Measurements from ENCODE around the gene ATP8B1.
"Not testable (repeated sequence)": the region's sequence is repeated elsewhere in the genome, so short reads cannot be mapped to it uniquely, and the experiment has no call there.

The ATP8B1 gene

GRCh38 chr18:57738078-57738477 is 65.0 kb downstream of the ATP8B1 start:
- in situ Hi-C loops (cut with MboI; ENCODE audit: low pct_unique_long_range_greater_than_20kb, low sequenced_read_pairs, unreplicated experiment), result no loop called here
- TF ChIP-seq, protein P1, sequence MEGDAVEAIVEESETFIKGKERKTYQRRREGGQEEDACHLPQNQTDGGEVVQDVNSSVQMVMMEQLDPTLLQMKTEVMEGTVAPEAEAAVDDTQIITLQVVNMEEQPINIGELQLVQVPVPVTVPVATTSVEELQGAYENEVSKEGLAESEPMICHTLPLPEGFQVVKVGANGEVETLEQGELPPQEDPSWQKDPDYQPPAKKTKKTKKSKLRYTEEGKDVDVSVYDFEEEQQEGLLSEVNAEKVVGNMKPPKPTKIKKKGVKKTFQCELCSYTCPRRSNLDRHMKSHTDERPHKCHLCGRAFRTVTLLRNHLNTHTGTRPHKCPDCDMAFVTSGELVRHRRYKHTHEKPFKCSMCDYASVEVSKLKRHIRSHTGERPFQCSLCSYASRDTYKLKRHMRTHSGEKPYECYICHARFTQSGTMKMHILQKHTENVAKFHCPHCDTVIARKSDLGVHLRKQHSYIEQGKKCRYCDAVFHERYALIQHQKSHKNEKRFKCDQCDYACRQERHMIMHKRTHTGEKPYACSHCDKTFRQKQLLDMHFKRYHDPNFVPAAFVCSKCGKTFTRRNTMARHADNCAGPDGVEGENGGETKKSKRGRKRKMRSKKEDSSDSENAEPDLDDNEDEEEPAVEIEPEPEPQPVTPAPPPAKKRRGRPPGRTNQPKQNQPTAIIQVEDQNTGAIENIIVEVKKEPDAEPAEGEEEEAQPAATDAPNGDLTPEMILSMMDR (IDR thresholded peaks at IDR 0.05; ENCODE audit: extremely low read depth, insufficient read depth, missing control alignments), result no peak
- no peak for DNase-seq (ENCODE audit: low spot score)

- TF ChIP-seq, protein P1 (IDR thresholded peaks at IDR 0.05; ENCODE audit: extremely low read depth, insufficient read depth, missing control alignments), result no peak
- in situ Hi-C loops (cut with MboI; ENCODE audit: low pct_unique_long_range_greater_than_20kb, low sequenced_read_pairs, unreplicated experiment), result no loop called here
Observed at GRCh38 chr18:57737400-57738060, 65.6 kb downstream of the ATP8B1 start.

GRCh38 chr18:57735042-57735441 is 68.1 kb downstream of the ATP8B1 start:
- DNase-seq (ENCODE audit: low spot score); in situ Hi-C loops (cut with MboI; ENCODE audit: low pct_unique_long_range_greater_than_20kb, low sequenced_read_pairs, unreplicated experiment): not testable (repeated sequence)

More at GRCh38 chr18:57737400-57738060, 65.6 kb downstream of the ATP8B1 start:
- DNase-seq (ENCODE audit: low spot score), result no peak

DNA sequence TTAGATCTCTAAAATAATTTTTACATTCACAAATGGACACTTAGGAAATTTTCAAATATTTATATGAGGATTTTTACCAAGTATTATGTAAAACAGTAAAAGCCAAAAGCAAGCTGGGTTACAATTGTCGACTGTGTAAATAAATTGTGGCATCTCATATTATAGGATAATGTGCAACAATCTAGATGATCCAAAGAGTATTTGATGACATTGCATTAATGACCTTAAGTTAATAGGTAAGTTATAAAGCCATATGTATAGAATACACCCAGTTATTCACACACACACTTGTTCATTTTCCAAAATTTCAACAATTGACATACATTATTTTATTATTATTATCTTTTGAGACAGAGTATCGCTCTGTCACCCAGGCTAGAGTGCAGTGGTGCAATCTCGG is 69.3 kb downstream of the ATP8B1 start:
- no peak for DNase-seq (ENCODE audit: low spot score)
- in situ Hi-C loops (cut with MboI; ENCODE audit: low pct_unique_long_range_greater_than_20kb, low sequenced_read_pairs, unreplicated experiment), result no loop called here
- TF ChIP-seq, protein P1 (IDR thresholded peaks at IDR 0.05; ENCODE audit: extremely low read depth, insufficient read depth, missing control alignments), result no peak

DNA sequence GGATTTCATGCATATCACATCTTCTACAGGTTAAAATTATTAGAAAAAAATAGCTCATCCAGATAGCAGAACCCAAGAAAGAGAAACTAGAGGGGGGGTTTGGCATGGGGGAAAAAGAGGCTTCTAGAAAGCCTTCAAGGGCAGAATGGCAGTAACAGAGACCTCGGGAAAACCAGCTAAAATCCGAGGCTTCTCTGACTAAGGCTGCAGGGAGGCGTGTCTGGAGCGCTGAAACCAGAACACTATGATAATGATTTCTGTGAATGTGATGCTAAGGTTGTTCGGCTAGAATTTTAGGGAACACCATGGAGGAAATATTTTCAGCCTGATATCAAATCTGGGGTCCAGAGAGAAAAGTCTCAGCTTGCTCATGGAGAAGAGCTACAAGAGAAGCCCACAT is 73.0 kb downstream of the ATP8B1 start:
- no peak for DNase-seq (ENCODE audit: low spot score)
- TF ChIP-seq, protein P1 (IDR thresholded peaks at IDR 0.05; ENCODE audit: extremely low read depth, insufficient read depth, missing control alignments), result no peak
- in situ Hi-C loops (cut with MboI; ENCODE audit: low pct_unique_long_range_greater_than_20kb, low sequenced_read_pairs, unreplicated experiment), result no loop called here

DNA sequence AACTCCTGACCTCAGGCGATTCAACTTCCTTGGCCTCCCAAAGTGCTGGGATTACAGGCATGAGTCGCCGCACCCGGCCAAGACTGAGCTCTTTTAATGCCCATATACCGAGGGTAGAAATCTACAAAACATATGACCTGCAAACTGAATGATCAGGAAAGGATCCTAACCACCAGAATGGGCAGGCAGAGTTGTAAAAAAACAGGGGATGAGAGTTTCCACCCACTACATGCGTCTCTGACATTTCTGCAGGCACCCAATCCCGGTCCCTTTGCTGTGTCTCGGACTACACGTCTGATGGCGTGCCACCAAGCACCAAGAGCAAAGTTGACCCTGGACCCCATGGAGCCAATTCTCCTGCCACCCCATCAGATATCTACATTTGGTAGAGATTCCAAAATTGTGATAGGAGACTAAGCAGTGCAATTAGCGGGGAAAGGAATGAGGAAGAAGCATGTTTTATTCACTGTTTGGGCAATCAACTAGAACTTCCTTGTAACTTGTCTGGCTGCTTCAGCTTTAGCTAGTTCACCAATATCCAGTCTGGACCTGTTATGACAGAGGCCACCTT is 74.1 kb downstream of the ATP8B1 start:
- DNase-seq (ENCODE audit: low spot score), result no peak
- in situ Hi-C loops (cut with MboI; ENCODE audit: low pct_unique_long_range_greater_than_20kb, low sequenced_read_pairs, unreplicated experiment), result no loop called here
- TF ChIP-seq, protein P1 (IDR thresholded peaks at IDR 0.05; ENCODE audit: extremely low read depth, insufficient read depth, missing control alignments), result no peak

- TF ChIP-seq, protein P1 (IDR thresholded peaks at IDR 0.05; ENCODE audit: extremely low read depth, insufficient read depth, missing control alignments), result no peak
- in situ Hi-C loops (cut with MboI; ENCODE audit: low pct_unique_long_range_greater_than_20kb, low sequenced_read_pairs, unreplicated experiment), result no loop called here
- DNase-seq (ENCODE audit: low spot score), result no peak
Observed at GRCh38 chr18:57727952-57728807, 74.9 kb downstream of the ATP8B1 start.

GRCh38 chr18:57719211-57719935 is 83.7 kb downstream of the ATP8B1 start:
- in situ Hi-C loops (cut with MboI; ENCODE audit: low pct_unique_long_range_greater_than_20kb, low sequenced_read_pairs, unreplicated experiment); DNase-seq (ENCODE audit: low spot score): not testable (repeated sequence)

All from GM13977 (cell line).